ENCODE results near the gene GPR137B. TPM values are rescaled to one million over a fixed set of nuclear protein-coding genes. Genes with fewer than 3 reads are reported as not detected.

GPR137B gene
- total RNA-seq, 6 experiments from 2014 or later: 4.3 to 22.2 (median 7.6) TPM

GRCh38 chr1:236120721-236121153, 21.6 kb upstream of the GPR137B start:
- no peaks in the 10 kb centered on the region for H3K9me3 ChIP-seq
- H3K4me1 ChIP-seq: no peaks in the 10 kb centered on the region
- no peaks in the 10 kb centered on the region for H3K36me3 ChIP-seq
- WGBS (ENCODE audit: insufficient coverage, low coverage, low lambda C conversion rate, missing lambda C conversion rate): 33% methylated on average over 10 of the region's 10 CpGs
- no peak for TF ChIP-seq CTCF (IDR thresholded peaks at IDR 0.05)
- TF ChIP-seq POLR2A (IDR thresholded peaks at IDR 0.05): no peak
- H3K27me3 ChIP-seq: no peaks in the 10 kb centered on the region
- peak in 1 of 3 donors; percentile 6 for DNase-seq
- ATAC-seq: peak in 2 of 4 donors; percentile 37 to 49
- intact Hi-C loops (cut with DNase I): no loop called here
- no peak overlapping the region for H3K27ac ChIP-seq
- H3K4me3 ChIP-seq: no peak overlapping the region

- intact Hi-C loops (cut with DNase I): no loop called here
- Histone ChIP-seq H3K27me3 (no peaks in the 10 kb centered on the region), H3K9me3 (no peaks in the 10 kb centered on the region), H3K27ac (no peak overlapping the region), H3K4me1 (no peaks in the 10 kb centered on the region), H3K36me3 (no peaks in the 10 kb centered on the region), H3K4me3 (no peak overlapping the region)
- no peak for DNase-seq
- no peak for TF ChIP-seq POLR2A (IDR thresholded peaks at IDR 0.05)
- TF ChIP-seq CTCF (IDR thresholded peaks at IDR 0.05): no peak
- ATAC-seq: no peak
- 76% methylated on average over 7 of the region's 7 CpGs for WGBS (ENCODE audit: insufficient coverage, low coverage, low lambda C conversion rate, missing lambda C conversion rate)
These were observed 20.2 kb upstream of the GPR137B start for GRCh38 chr1:236122176-236122575.

GRCh38 chr1:236123563-236123962, 18.8 kb upstream of the GPR137B start:
- intact Hi-C loops (cut with DNase I): no loop called here
- H3K4me1 ChIP-seq: no peaks in the 10 kb centered on the region
- DNase-seq: no peak
- H3K4me3 ChIP-seq: no peak overlapping the region
- TF ChIP-seq CTCF (IDR thresholded peaks at IDR 0.05) (no peak), POLR2A (IDR thresholded peaks at IDR 0.05) (no peak)
- no peak for ATAC-seq
- H3K27ac ChIP-seq: no peak overlapping the region
- no peaks in the 10 kb centered on the region for H3K9me3 ChIP-seq
- WGBS (ENCODE audit: insufficient coverage, low coverage, low lambda C conversion rate, missing lambda C conversion rate): 73% methylated on average over 6 of the region's 6 CpGs
- H3K36me3 ChIP-seq: no peaks in the 10 kb centered on the region
- no peaks in the 10 kb centered on the region for H3K27me3 ChIP-seq

GRCh38 chr1:236124965-236125364, 17.4 kb upstream of the GPR137B start:
- no peak for ATAC-seq
- Histone ChIP-seq H3K4me1 (no peaks in the 10 kb centered on the region), H3K36me3 (no peaks in the 10 kb centered on the region), H3K9me3 (no peaks in the 10 kb centered on the region), H3K27me3 (no peaks in the 10 kb centered on the region), H3K27ac (no peak overlapping the region), H3K4me3 (no peak overlapping the region)
- no peak for TF ChIP-seq POLR2A (IDR thresholded peaks at IDR 0.05)
- no peak for TF ChIP-seq CTCF (IDR thresholded peaks at IDR 0.05)
- WGBS (ENCODE audit: insufficient coverage, low coverage, low lambda C conversion rate, missing lambda C conversion rate): 100% methylated on average over 1 of the region's 2 CpGs
- intact Hi-C loops (cut with DNase I): no loop called here
- DNase-seq: no peak

GRCh38 chr1:236127045-236127444, 15.3 kb upstream of the GPR137B start:
- Histone ChIP-seq H3K27me3 (no peaks in the 10 kb centered on the region), H3K4me1 (no peaks in the 10 kb centered on the region), H3K36me3 (no peaks in the 10 kb centered on the region), H3K9me3 (no peaks in the 10 kb centered on the region), H3K27ac (no peak overlapping the region), H3K4me3 (no peak overlapping the region)
- intact Hi-C loops (cut with DNase I): no loop called here
- 67% methylated on average over 3 of the region's 8 CpGs for WGBS (ENCODE audit: insufficient coverage, low coverage, low lambda C conversion rate, missing lambda C conversion rate)
- ATAC-seq: no peak
- TF ChIP-seq POLR2A (IDR thresholded peaks at IDR 0.05): no peak
- TF ChIP-seq CTCF (IDR thresholded peaks at IDR 0.05): no peak
- DNase-seq: no peak

Measured in right lobe of liver (tissue), 6 donors.